Smooth muscle cell of the brain vasculature (primary cell): ENCODE results near the gene MMP20.

Experiments
- DNase-seq: peaks from one replicate; pipeline ENCODE4 v3.0.0-alpha.2; 2012; ENCODE audit warnings: low read depth, low spot score

The MMP20 gene

GRCh38 chr11:102555091-102555490 lies 70.0 kb downstream of the MMP20 start:
- no peak for DNase-seq

GRCh38 chr11:102553835-102554282 lies 71.3 kb downstream of the MMP20 start:
- no peak for DNase-seq

GRCh38 chr11:102552447-102553194 lies 72.5 kb downstream of the MMP20 start:
- no peak for DNase-seq

DNA sequence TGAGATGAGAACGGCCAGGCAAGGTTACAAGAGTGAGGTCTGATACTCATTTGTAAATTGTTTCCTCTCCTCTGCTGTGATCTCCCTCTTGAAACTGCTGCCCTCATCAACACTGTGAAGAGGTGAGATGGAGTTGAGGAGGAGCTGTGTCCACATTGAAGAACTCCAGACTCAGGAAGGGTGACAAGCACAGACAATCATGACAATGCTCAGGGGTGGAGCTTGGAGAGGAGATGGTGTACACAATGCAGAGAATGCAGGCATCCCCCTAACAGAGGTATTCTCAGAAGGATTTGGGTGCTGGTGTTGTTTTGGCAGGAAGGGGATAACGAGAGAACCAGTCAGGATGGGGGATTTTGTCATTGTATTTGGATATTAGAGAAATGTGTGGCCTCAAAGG lies 73.1 kb downstream of the MMP20 start:
- DNase-seq: no peak

- no peak for DNase-seq
These were observed 73.9 kb downstream of the MMP20 start for GRCh38 chr11:102551169-102551781.

- no peak for DNase-seq
These were observed 78.1 kb downstream of the MMP20 start for GRCh38 chr11:102546923-102547471.

- no peak for DNase-seq
These were observed 78.7 kb downstream of the MMP20 start for GRCh38 chr11:102546427-102546826.

DNA sequence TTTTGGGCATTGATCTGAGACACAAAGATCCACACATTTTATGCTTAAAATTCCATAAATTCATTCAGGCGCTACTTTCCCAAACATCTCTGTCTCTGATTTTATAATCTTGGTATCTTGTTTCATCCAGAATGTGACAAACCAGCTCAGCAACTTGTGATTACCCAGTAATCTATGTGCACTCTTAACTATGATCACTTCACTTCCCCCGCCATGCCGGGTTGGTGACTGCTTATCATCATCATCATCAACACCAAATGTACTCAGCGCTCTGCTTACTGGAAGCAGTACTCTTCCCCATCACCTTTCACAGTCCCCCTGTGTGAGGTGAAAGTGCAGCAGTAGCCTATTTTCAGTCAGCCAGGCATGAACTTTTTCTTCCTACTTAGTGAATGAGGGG lies 79.4 kb downstream of the MMP20 start:
- no peak for DNase-seq

GRCh38 chr11:102544594-102544993 lies 80.5 kb downstream of the MMP20 start:
- DNase-seq: no peak

DNA sequence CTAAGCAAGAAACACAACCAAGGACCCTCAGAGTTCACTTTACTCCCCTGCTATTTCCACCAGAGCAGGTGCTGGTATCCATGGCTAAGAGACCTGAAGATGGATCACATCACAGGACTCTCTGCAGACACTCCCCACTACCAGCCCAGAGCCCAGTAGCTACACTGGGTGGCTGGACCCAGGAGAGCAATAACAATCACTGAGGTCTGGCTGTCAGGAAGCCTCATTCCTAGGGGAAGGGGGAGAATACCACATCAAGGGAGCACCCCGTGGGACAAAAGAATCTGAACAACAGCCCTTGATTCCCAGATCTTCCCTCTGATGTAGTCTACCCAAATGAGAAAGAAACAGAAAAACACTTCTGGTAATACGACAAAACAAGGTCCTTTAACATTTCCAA lies 85.6 kb downstream of the MMP20 start:
- DNase-seq: no peak

GRCh38 chr11:102538932-102539331 lies 86.2 kb downstream of the MMP20 start:
- DNase-seq: no peak

DNA sequence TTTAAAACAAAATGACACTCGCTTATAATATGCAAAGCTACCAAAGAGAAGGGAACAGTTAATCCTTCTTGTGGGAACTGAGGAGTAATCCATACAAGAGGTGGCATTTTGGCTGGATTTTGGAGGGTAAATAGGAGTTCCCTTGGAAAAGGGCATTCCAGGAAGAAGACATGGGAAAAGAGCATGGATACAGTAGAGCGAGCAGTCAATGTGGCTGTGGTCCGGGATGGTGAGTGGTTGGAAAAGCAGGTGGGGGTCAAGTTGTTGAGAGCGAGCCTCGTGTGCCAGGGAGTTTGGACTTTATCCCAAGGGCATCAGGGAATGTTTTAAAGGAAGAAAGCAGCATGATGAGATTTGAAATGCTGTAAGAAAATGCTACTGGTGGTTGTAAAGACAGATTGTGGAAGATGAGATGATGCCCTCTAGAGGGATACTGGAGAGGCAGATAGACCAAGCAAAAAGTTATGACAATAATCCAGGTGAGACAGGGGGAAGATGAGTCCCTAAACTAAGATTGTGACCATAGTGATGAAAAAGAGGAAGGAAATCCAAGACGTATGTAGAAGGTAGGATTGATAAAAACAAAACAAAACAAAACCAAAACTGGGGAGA lies 90.8 kb downstream of the MMP20 start:
- no peak for DNase-seq

- no peak for DNase-seq
These were observed 94.6 kb downstream of the MMP20 start, which contains the start of gene MMP7 for GRCh38 chr11:102530558-102530957. TSS of gene MMP7 (minus strand) at chr11:102530747. CDS start at chr11:102530700, 47 bp downstream.

DNA sequence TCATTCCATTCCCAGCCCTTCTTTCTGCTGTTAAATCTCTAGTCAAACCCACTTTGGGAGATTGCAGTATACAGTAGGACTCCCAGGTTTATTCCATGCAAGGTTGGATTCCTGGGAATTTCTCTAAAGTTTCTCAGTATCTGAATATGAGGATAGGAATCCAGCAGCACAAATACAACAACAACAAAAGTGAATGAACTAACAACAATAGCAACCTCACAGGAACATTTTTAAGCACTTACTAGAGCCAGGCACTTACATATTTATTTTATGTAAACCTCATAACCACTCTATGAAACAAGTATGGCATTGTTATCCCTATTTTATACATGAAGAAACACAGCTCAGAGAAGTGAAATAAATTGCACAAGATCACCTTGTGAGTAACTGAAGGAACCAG lies 96.5 kb downstream of the MMP20 start:
- no peak for DNase-seq

DNA sequence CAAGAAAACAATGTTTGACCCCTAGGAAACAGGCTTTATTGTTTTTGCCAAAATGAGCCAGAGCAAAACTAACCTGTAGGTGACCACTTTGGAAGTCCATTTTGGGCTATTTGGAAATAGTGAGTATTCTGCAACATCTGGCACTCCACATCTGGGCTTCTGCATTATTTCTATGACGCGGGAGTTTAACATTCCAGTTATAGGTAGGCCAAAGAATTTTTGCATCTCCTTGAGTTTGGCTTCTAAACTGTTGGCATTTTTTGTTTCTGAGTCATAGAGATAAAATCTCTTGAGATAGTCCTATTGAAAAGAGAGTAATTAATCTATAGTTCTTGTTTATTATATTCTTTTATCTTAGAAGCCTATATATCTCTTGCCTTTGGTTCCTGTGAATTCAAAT lies 97.4 kb downstream of the MMP20 start:
- no peak for DNase-seq

GRCh38 chr11:102527041-102527440 lies 98.1 kb downstream of the MMP20 start:
- no peak for DNase-seq
